22Rv1 (cell line): ENCODE measurements around the gene NUP42.

Source experiments
- CTCF ChIP-seq: fragments of 450-650 bp; IDR thresholded peaks from 2 replicates; pipeline ENCODE4 v1.5.1; 2017; ENCODE audit warnings: mild to moderate bottlenecking
- ZFX ChIP-seq: fragments of 450-650 bp; IDR thresholded peaks from 2 replicates; pipeline ENCODE4 v1.6.1; 2017; ENCODE audit warnings: antibody characterized with exemption, borderline replicate concordance

DNA sequence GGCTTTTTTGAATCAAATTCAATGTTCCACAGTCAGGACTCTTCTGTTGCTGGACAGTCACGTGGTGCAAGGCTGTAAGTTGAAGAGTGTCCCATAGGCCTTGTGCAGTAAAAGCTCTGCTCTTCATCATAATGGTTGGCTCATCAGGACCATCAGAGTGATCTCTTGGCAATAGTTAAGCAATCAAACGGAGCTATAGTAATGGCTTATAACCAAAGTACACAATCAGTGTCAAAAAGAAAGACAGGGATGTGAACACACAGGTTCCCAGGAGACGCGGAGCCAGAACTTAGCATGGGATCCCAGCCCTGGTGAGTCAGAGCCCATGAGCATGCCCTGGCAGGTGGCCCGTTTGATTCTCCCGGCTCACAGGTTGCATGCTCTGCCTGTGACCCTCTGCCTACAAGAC is 54.0 kb downstream of the NUP42 start:
- TF ChIP-seq CTCF (no peak), ZFX (no peak)
